GM23338 (cell line): ENCODE measurements around the gene SHFL. TPM values are rescaled to one million over a fixed set of nuclear protein-coding genes. Genes with fewer than 3 reads are reported as not detected.
A peak's percentile ranks its signal among the peaks of the same experiment; 100 is the strongest.

Experiments
- ATAC-seq: fragments of 200-7000 bp; cut with Tn5 transposase; 3 replicates; pipeline ENCODE4 v1.9.1; 2020
- DNase-seq: peaks from one replicate; pipeline ENCODE4 v3.0.0-alpha.2; 2015; ENCODE audit warnings: low spot score
- H2AFZ ChIP-seq: fragments of 200-600 bp; sonication (generic); 2 replicates; pipeline ENCODE4 v1.8.0; 2016; ENCODE audit warnings: antibody characterized with exemption, mild to moderate bottlenecking, moderate library complexity
- H3F3A ChIP-seq: fragments of 200-600 bp; sonication (generic); replicated peaks from 2 replicates; pipeline ENCODE4 v1.8.0; 2017; ENCODE audit warnings: antibody characterized with exemption, mixed run types, low read depth
- H3K27ac ChIP-seq: fragments of 200-600 bp; sonication (generic); 2 replicates; pipeline ENCODE4 v1.6.1; 2016; ENCODE audit warnings: low read depth
- H3K27me3 ChIP-seq: fragments of 200-600 bp; sonication (generic); 2 replicates; pipeline ENCODE4 v1.8.0; 2016; ENCODE audit warnings: mild to moderate bottlenecking, mixed run types, moderate library complexity; ENCODE audit not compliant: insufficient read depth
- H3K36me3 ChIP-seq: fragments of 200-600 bp; sonication (generic); 2 replicates; pipeline ENCODE4 v1.8.0; 2016; ENCODE audit warnings: mild to moderate bottlenecking; ENCODE audit not compliant: insufficient read depth
- H3K4me1 ChIP-seq: fragments of 200-600 bp; sonication (generic); 2 replicates; pipeline ENCODE4 v1.8.0; 2016; ENCODE audit warnings: mild to moderate bottlenecking, moderate library complexity; ENCODE audit not compliant: insufficient read depth
- H3K4me2 ChIP-seq: fragments of 200-600 bp; sonication (generic); 2 replicates; pipeline ENCODE4 v1.7.1; 2017; ENCODE audit warnings: mixed run types
- H3K4me3 ChIP-seq: fragments of 200-600 bp; sonication (generic); 2 replicates; pipeline ENCODE4 v1.6.1; 2016; ENCODE audit warnings: mixed run types
- H3K79me2 ChIP-seq: fragments of 200-600 bp; sonication (generic); replicated peaks from 2 replicates; pipeline ENCODE4 v1.8.0; 2017; ENCODE audit warnings: mild to moderate bottlenecking; ENCODE audit not compliant: insufficient read depth
- H3K9me2 ChIP-seq: fragments of 200-600 bp; sonication (generic); 2 replicates; pipeline ENCODE4 v1.8.0; 2017; ENCODE audit not compliant: insufficient read depth
- H4K20me1 ChIP-seq: fragments of 200-600 bp; sonication (generic); replicated peaks from 2 replicates; pipeline ENCODE4 v1.8.0; 2017; ENCODE audit warnings: mild to moderate bottlenecking; ENCODE audit not compliant: insufficient read depth
- H3K27ac Mint-ChIP-seq: 2 replicates; pipeline ENCODE4 v1.8.0; 2020; ENCODE audit warnings: inconsistent platforms, mild to moderate bottlenecking, moderate library complexity, mixed read lengths
- H3K27me3 Mint-ChIP-seq: 3 replicates; pipeline ENCODE4 v1.8.0; 2022; ENCODE audit warnings: low read depth, mild to moderate bottlenecking, moderate library complexity, mixed read lengths, inconsistent platforms; ENCODE audit not compliant: insufficient read depth, poor library complexity
- H3K36me3 Mint-ChIP-seq: 3 replicates; pipeline ENCODE4 v1.8.0; 2021; ENCODE audit warnings: low read depth, mild to moderate bottlenecking, inconsistent platforms, moderate library complexity, mixed read lengths
- H3K4me1 Mint-ChIP-seq: 3 replicates; pipeline ENCODE4 v1.8.0; 2020; ENCODE audit warnings: mild to moderate bottlenecking, inconsistent platforms, mixed read lengths
- H3K4me3 Mint-ChIP-seq: 3 replicates; pipeline ENCODE4 v1.8.0; 2021; ENCODE audit warnings: moderate library complexity, mild to moderate bottlenecking, inconsistent platforms, mixed read lengths
- H3K9me3 Mint-ChIP-seq: 3 replicates; pipeline ENCODE4 v1.8.0; 2020; ENCODE audit warnings: moderate library complexity, mild to moderate bottlenecking, inconsistent platforms, mixed read lengths
- ZNF114 ChIP-seq: fragments of 250-450 bp; sonication (Bioruptor Pico); IDR thresholded peaks from 2 replicates; pipeline ENCODE4 v1.5.0; 2020; ENCODE audit warnings: mild to moderate bottlenecking, moderate library complexity
- polyA plus RNA-seq: library from polyadenylated mRNA; unstranded; fragments of >200 nt; fragmentation: Nextera tagmentation; extraction: Ambion mirVana; gene quantifications from 2 replicates; pipeline ENCODE4 v1.2.1, GENCODE V29; 2016
- total RNA-seq: library from RNA; depleted of rRNA; stranded (reverse); fragments of >200 nt; shearing (Covaris generic); gene quantifications from 2 replicates; pipeline ENCODE4 v1.2.3, GENCODE V29; 2014
- TF ChIP-seq, protein P1 (sequence below), 2 experiments: fragments of 200-600 bp in 1 of 2; sonication (generic) in 1 of 2; conservative IDR thresholded peaks; 2 replicates each; pipeline versions ENCODE4 v1.5.1 to v1.6.1; 2016 to 2017; ENCODE audit warnings: antibody characterized with exemption in 2 of 2, low read depth in 2 of 2, mild to moderate bottlenecking in 2 of 2, moderate library complexity in 1 of 2
- TF ChIP-seq, protein P2 (sequence below): IDR thresholded peaks from 2 replicates; pipeline ENCODE4 v1.6.1; 2016; ENCODE audit warnings: antibody characterized with exemption

The SHFL gene
- total and polyA plus RNA-seq, 2 experiments from 2014 or later, result 31.7 to 32.1 TPM

DNA sequence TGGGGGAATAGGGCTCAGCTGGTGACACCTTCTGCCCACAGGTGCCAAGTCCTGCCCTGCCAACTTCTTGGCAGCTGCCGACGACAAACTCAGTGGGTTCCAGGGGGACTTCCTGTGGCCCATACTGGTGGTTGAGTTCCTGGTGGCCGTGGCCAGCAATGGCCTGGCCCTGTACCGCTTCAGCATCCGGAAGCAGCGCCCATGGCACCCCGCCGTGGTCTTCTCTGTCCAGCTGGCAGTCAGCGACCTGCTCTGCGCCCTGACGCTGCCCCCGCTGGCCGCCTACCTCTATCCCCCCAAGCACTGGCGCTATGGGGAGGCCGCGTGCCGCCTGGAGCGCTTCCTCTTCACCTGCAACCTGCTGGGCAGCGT lies 27.5 kb downstream of the SHFL start:
- no peak overlapping the region for H3K4me3 ChIP-seq
- peak; percentile 16 for ATAC-seq
- Mint-ChIP-seq H3K27me3 (peaks cover 42% of the 10 kb centered on the region), H3K4me3 (no peak overlapping the region), H3K4me1 (peaks cover 12% of the 10 kb centered on the region), H3K27ac (no peak overlapping the region), H3K9me3 (no peaks in the 10 kb centered on the region), H3K36me3 (peaks cover 80% of the 10 kb centered on the region)
- peaks cover 25% of the 10 kb centered on the region for H3K36me3 ChIP-seq
- no peak overlapping the region for H3K4me2 ChIP-seq
- H2AFZ ChIP-seq, result no peak overlapping the region
- peaks cover 18% of the 10 kb centered on the region; the same call in 1 of the 2 replicates for H4K20me1 ChIP-seq
- no peaks in the 10 kb centered on the region; the same call in 1 of the 2 replicates for H3K4me1 ChIP-seq
- TF ChIP-seq, protein P1, sequence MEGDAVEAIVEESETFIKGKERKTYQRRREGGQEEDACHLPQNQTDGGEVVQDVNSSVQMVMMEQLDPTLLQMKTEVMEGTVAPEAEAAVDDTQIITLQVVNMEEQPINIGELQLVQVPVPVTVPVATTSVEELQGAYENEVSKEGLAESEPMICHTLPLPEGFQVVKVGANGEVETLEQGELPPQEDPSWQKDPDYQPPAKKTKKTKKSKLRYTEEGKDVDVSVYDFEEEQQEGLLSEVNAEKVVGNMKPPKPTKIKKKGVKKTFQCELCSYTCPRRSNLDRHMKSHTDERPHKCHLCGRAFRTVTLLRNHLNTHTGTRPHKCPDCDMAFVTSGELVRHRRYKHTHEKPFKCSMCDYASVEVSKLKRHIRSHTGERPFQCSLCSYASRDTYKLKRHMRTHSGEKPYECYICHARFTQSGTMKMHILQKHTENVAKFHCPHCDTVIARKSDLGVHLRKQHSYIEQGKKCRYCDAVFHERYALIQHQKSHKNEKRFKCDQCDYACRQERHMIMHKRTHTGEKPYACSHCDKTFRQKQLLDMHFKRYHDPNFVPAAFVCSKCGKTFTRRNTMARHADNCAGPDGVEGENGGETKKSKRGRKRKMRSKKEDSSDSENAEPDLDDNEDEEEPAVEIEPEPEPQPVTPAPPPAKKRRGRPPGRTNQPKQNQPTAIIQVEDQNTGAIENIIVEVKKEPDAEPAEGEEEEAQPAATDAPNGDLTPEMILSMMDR (conservative IDR thresholded peaks at IDR 0.05; ENCODE audit: low read depth in 2 of 2), result peak in 1 of 2 experiments; percentile 28; a peak in 2 of 4 replicates
- TF ChIP-seq ZNF114 (CRISPR knock-in tag), result no peak
- H3K27me3 ChIP-seq, result no peaks in the 10 kb centered on the region
- H3F3A ChIP-seq, result peaks cover 50% of the 10 kb centered on the region
- H3K9me2 ChIP-seq, result no peaks in the 10 kb centered on the region
- DNase-seq, result peak; percentile 62
- peak overlapping the region; percentile 83; the same call in 1 of the 2 replicates for H3K27ac ChIP-seq
- peaks cover 13% of the 10 kb centered on the region; the same call in 1 of the 2 replicates for H3K79me2 ChIP-seq

DNA sequence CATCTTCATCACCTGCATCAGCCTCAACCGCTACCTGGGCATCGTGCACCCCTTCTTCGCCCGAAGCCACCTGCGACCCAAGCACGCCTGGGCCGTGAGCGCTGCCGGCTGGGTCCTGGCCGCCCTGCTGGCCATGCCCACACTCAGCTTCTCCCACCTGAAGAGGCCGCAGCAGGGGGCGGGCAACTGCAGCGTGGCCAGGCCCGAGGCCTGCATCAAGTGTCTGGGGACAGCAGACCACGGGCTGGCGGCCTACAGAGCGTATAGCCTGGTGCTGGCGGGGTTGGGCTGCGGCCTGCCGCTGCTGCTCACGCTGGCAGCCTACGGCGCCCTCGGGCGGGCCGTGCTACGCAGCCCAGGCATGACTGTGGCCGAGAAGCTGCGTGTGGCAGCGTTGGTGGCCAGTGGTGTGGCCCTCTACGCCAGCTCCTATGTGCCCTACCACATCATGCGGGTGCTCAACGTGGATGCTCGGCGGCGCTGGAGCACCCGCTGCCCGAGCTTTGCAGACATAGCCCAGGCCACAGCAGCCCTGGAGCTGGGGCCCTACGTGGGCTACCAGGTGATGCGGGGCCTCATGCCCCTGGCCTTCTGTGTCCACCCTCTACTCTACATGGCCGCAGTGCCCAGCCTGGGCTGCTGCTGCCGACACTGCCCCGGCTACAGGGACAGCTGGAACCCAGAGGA lies 28.0 kb downstream of the SHFL start:
- Histone ChIP-seq H3K4me3 (no peak overlapping the region), H3K4me1 (no peaks in the 10 kb centered on the region; the same call in 1 of the 2 replicates), H3K9me2 (no peaks in the 10 kb centered on the region), H3K27me3 (no peaks in the 10 kb centered on the region), H3K79me2 (peaks cover 17% of the 10 kb centered on the region), H4K20me1 (peaks cover 16% of the 10 kb centered on the region; the same call in 1 of the 2 replicates), H3K27ac (peak overlapping the region; percentile 59; the same call in 1 of the 2 replicates), H3K36me3 (peaks cover 20% of the 10 kb centered on the region; the same call in 1 of the 2 replicates), H2AFZ (no peak overlapping the region), H3K4me2 (no peak overlapping the region), H3F3A (peaks cover 50% of the 10 kb centered on the region)
- no peak overlapping the region for H3K27ac Mint-ChIP-seq
- peaks cover 80% of the 10 kb centered on the region for H3K36me3 Mint-ChIP-seq
- TF ChIP-seq, protein P2, sequence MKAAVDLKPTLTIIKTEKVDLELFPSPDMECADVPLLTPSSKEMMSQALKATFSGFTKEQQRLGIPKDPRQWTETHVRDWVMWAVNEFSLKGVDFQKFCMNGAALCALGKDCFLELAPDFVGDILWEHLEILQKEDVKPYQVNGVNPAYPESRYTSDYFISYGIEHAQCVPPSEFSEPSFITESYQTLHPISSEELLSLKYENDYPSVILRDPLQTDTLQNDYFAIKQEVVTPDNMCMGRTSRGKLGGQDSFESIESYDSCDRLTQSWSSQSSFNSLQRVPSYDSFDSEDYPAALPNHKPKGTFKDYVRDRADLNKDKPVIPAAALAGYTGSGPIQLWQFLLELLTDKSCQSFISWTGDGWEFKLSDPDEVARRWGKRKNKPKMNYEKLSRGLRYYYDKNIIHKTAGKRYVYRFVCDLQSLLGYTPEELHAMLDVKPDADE, result no peak
- TF ChIP-seq, protein P1 (conservative IDR thresholded peaks at IDR 0.05; ENCODE audit: low read depth in 2 of 2), result peak in 1 of 2 experiments; percentile 28; a peak in 1 of 4 replicates
- no peak overlapping the region for H3K4me3 Mint-ChIP-seq
- peaks cover 47% of the 10 kb centered on the region for H3K27me3 Mint-ChIP-seq
- DNase-seq (peak; percentile 46), ATAC-seq (peak; percentile 32)
- H3K9me3 Mint-ChIP-seq, result no peaks in the 10 kb centered on the region
- peaks cover 12% of the 10 kb centered on the region for H3K4me1 Mint-ChIP-seq
